ENCODE results near the gene CORO7. TPM values are rescaled to one million over a fixed set of nuclear protein-coding genes. Genes with fewer than 3 reads are reported as not detected.

CORO7 gene
- total and polyA plus RNA-seq, 9 donors: 1.3 to 29.5 (median 17.9) TPM

DNA sequence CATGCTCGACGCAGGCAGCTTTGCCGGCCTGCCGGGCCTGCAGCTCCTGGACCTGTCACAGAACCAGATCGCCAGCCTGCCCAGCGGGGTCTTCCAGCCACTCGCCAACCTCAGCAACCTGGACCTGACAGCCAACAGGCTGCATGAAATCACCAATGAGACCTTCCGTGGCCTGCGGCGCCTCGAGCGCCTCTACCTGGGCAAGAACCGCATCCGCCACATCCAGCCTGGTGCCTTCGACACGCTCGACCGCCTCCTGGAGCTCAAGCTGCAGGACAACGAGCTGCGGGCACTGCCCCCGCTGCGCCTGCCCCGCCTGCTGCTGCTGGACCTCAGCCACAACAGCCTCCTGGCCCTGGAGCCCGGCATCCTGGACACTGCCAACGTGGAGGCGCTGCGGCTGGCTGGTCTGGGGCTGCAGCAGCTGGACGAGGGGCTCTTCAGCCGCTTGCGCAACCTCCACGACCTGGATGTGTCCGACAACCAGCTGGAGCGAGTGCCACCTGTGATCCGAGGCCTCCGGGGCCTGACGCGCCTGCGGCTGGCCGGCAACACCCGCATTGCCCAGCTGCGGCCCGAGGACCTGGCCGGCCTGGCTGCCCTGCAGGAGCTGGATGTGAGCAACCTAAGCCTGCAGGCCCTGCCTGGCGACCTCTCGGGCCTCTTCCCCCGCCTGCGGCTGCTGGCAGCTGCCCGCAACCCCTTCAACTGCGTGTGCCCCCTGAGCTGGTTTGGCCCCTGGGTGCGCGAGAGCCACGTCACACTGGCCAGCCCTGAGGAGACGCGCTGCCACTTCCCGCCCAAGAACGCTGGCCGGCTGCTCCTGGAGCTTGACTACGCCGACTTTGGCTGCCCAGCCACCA is 35.1 kb downstream of the CORO7 start:
- peaks cover 19% of the 10 kb centered on the region for H3K4me1 ChIP-seq (ENCODE audit: insufficient read depth)
- H3K27me3 ChIP-seq: no peaks in the 10 kb centered on the region
- intact Hi-C loops (cut with DNase I): no loop called here
- H3K9me3 ChIP-seq: no peaks in the 10 kb centered on the region
- H3K4me3 ChIP-seq: no peak overlapping the region
- TF ChIP-seq, protein P1, sequence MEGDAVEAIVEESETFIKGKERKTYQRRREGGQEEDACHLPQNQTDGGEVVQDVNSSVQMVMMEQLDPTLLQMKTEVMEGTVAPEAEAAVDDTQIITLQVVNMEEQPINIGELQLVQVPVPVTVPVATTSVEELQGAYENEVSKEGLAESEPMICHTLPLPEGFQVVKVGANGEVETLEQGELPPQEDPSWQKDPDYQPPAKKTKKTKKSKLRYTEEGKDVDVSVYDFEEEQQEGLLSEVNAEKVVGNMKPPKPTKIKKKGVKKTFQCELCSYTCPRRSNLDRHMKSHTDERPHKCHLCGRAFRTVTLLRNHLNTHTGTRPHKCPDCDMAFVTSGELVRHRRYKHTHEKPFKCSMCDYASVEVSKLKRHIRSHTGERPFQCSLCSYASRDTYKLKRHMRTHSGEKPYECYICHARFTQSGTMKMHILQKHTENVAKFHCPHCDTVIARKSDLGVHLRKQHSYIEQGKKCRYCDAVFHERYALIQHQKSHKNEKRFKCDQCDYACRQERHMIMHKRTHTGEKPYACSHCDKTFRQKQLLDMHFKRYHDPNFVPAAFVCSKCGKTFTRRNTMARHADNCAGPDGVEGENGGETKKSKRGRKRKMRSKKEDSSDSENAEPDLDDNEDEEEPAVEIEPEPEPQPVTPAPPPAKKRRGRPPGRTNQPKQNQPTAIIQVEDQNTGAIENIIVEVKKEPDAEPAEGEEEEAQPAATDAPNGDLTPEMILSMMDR (IDR thresholded peaks at IDR 0.05): no peak
- TF ChIP-seq POLR2A (IDR thresholded peaks at IDR 0.05) (no peak), EP300 (IDR thresholded peaks at IDR 0.05) (no peak)
- no peak for DNase-seq
- no peak overlapping the region for H3K27ac ChIP-seq
- WGBS, 3 donors: 90 to 95% (median 90%) methylated on average over 35 to 59 of the region's 59 CpGs
- no peaks in the 10 kb centered on the region for H3K36me3 ChIP-seq

DNA sequence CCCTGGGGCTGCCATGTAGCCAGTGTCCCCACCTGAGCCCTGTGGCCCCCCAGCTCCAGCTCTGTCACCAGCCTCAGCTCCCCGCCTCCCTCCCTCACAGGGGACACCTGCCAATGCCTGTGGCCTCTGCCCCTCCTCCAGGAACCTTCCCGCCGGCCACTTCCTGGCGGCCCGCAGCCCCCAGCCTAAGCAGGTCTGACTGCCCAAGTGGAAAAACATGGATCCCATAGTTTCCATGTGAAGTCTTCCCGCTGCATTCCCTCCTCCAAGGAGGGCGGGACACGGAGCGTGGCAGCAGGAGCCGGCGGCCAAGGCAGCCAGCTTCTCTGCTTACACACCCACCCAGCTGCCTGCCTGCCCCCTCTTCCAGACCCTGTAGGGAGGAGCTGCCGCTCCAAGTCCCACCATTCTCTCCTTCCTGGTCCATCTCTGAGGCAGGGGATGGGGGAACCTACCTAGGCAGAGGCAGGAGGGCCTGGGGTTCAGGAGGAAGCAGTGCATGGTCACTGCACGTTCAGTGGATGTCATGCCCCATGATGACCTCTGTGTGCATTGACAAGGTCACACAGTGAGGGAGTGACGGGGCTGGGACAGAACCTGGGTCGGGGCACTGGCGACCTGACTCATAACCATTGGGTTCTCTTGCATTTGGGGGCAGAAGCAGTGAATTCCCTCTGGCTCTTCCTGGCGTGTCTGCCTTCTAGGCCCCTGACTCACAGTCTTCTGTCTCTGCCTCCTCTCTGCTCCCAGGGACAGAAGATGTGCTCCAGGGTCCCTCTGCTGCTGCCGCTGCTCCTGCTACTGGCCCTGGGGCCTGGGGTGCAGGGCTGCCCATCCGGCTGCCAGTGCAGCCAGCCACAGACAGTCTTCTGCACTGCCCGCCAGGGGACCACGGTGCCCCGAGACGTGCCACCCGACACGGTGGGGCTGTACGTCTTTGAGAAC is 36.0 kb downstream of the CORO7 start:
- TF ChIP-seq POLR2A (IDR thresholded peaks at IDR 0.05): no peak
- TF ChIP-seq, protein P1 (IDR thresholded peaks at IDR 0.05): no peak
- TF ChIP-seq EP300 (IDR thresholded peaks at IDR 0.05): no peak
- Histone ChIP-seq H3K27ac (no peak overlapping the region), H3K36me3 (no peaks in the 10 kb centered on the region), H3K9me3 (no peaks in the 10 kb centered on the region), H3K27me3 (no peaks in the 10 kb centered on the region), H3K4me1 (ENCODE audit: insufficient read depth) (peaks cover 26% of the 10 kb centered on the region), H3K4me3 (no peak overlapping the region)
- no peak for DNase-seq
- intact Hi-C loops (cut with DNase I): no loop called here
- 64 to 69% (median 68%) methylated on average over 25 to 26 of the region's 26 CpGs for WGBS, 3 donors

DNA sequence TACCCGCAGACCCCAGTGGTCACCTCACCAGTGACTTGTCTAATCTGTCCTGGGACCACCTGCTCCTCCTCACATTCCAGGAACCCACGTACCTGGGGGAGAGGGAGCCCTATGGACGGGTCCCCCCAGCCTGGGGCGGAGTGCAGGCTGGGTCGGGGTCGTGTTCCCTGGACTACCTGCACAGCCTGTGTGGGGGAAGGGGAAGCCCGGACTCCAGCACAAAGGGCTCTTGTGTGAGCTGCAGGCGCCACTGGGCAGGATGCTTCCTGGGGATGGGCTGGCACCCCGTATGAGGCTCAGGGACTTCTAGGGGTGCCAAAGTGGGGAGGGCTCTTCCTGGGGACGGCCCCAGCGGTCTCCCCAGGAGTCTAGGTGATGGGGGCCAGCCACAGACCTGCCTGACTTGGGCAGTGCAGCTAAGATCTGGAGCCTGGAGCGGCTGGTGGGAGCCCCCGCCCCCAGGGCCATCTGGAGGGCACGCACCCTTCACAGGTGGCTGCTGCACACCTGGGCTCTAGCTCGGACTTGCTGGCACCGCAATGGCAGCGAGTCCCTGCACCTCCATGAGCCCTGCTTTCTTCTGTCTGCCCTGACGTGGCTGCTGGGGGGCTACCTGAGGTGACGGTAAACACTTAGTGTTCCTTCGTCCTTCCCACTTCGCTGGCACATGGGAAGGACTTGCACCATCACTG is 37.3 kb downstream of the CORO7 start:
- H3K9me3 ChIP-seq: no peaks in the 10 kb centered on the region
- 89 to 92% (median 92%) methylated on average over 15 to 21 of the region's 21 CpGs for WGBS, 3 donors
- no peak overlapping the region for H3K27ac ChIP-seq
- H3K27me3 ChIP-seq: no peaks in the 10 kb centered on the region
- TF ChIP-seq EP300 (IDR thresholded peaks at IDR 0.05) (no peak), POLR2A (IDR thresholded peaks at IDR 0.05) (no peak)
- TF ChIP-seq, protein P1 (IDR thresholded peaks at IDR 0.05): no peak
- no peak for DNase-seq
- H3K36me3 ChIP-seq: no peaks in the 10 kb centered on the region
- H3K4me3 ChIP-seq: no peak overlapping the region
- peaks cover 33% of the 10 kb centered on the region for H3K4me1 ChIP-seq (ENCODE audit: insufficient read depth)
- intact Hi-C loops (cut with DNase I): no loop called here

GRCh38 chr16:4378161-4378666 is 38.2 kb downstream of the CORO7 start:
- Histone ChIP-seq H3K27ac (peak overlapping the region in 1 of 2 donors; percentile 91), H3K4me3 (no peak overlapping the region), H3K9me3 (no peaks in the 10 kb centered on the region), H3K27me3 (no peaks in the 10 kb centered on the region), H3K36me3 (no peaks in the 10 kb centered on the region), H3K4me1 (ENCODE audit: insufficient read depth) (peaks cover 36% of the 10 kb centered on the region)
- intact Hi-C loops (cut with DNase I): no loop called here
- DNase-seq: no peak
- TF ChIP-seq POLR2A (IDR thresholded peaks at IDR 0.05): no peak
- TF ChIP-seq, protein P1 (IDR thresholded peaks at IDR 0.05): no peak
- TF ChIP-seq EP300 (IDR thresholded peaks at IDR 0.05): no peak
- 69 to 72% (median 71%) methylated on average over 13 to 15 of the region's 15 CpGs for WGBS, 3 donors

All from ovary (tissue), 9 donors.